Subcutaneous adipose tissue (tissue), 4 donors: ENCODE results near the gene PDE4B. TPM values are rescaled to one million over a fixed set of nuclear protein-coding genes. Genes with fewer than 3 reads are reported as not detected.

ENCODE experiments used
- total RNA-seq, 4 donors: library from RNA; depleted of rRNA; stranded (reverse); fragments of >200 nt; gene quantifications; one replicate each; pipeline ENCODE4 v1.1.0, GENCODE V29; 2016
- TF ChIP-seq, protein P1 (sequence below): fragments of 450-650 bp; IDR thresholded peaks from one replicate; pipeline ENCODE4 v1.5.1; 2016; ENCODE audit warnings: low read depth, mild to moderate bottlenecking, control low read depth, antibody characterized with exemption, moderate library complexity

PDE4B gene
- total RNA-seq, 4 donors from 2014 or later: 8.5 to 31.8 (median 15.5) TPM

- TF ChIP-seq, protein P1, sequence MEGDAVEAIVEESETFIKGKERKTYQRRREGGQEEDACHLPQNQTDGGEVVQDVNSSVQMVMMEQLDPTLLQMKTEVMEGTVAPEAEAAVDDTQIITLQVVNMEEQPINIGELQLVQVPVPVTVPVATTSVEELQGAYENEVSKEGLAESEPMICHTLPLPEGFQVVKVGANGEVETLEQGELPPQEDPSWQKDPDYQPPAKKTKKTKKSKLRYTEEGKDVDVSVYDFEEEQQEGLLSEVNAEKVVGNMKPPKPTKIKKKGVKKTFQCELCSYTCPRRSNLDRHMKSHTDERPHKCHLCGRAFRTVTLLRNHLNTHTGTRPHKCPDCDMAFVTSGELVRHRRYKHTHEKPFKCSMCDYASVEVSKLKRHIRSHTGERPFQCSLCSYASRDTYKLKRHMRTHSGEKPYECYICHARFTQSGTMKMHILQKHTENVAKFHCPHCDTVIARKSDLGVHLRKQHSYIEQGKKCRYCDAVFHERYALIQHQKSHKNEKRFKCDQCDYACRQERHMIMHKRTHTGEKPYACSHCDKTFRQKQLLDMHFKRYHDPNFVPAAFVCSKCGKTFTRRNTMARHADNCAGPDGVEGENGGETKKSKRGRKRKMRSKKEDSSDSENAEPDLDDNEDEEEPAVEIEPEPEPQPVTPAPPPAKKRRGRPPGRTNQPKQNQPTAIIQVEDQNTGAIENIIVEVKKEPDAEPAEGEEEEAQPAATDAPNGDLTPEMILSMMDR: no peak
Measured at GRCh38 chr1:65880611-65881010, 87.9 kb downstream of the PDE4B start.

- TF ChIP-seq, protein P1: no peak
Measured at GRCh38 chr1:65881067-65881594, 88.4 kb downstream of the PDE4B start.

DNA sequence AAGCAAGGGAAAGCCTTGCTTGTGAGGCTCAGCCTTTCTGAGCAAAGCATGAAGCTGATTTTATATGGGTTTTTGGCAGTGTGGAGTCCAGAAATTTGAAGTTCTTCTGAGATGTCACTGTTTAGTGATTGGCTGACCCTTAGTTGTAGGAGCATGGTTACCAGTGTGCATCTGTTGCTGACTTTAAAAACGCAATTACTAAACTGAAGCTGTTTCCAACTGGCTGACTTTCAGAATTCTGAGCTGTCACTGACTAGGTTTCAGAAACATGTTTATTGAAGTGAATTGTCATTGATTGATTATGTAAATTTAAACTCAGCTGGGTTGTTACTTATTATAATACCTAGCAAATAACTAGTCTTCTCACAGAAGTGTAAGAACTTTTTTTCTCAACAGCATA is 89.4 kb downstream of the PDE4B start:
- TF ChIP-seq, protein P1: no peak

- TF ChIP-seq, protein P1: no peak
Measured at GRCh38 chr1:65889441-65889840, 96.7 kb downstream of the PDE4B start.

DNA sequence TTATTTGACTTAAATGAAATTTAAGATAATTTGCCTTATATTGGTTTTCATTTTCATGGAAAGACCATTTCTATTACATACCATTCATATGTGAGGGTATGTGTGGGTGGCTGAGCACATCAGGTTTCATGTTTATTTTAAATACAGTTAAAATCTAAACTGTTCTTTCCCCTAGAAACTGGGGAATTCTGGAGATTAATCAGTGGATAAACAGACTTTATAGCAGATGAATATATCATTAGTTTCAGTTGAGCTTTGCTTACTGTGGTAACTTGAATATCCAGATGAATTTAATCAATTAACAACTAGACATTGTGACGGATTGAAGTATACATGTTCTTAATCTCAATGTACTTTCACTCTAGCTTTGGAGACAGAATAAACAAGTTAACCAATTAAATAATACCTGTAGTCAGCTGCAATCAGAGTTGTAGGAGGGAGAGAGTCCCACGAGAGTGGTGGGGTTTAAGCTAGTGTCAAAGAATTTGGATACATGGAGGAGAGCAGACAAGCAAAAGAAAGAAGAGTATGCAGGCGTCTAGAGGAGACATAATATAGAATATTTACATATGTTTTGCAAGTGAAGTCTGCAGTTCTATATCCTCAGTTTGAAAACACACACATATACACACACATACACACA is 97.6 kb downstream of the PDE4B start:
- TF ChIP-seq, protein P1: no peak

GRCh38 chr1:65894738-65895605 is 102.3 kb downstream of the PDE4B start:
- TF ChIP-seq, protein P1: no peak

GRCh38 chr1:65896721-65897120 is 104.0 kb downstream of the PDE4B start:
- TF ChIP-seq, protein P1: no peak
